Neural progenitor cell (in vitro differentiated cells): ENCODE measurements around the gene ITGAL.

Source experiments
- CTCF ChIP-seq: fragments of 200-600 bp; sonication (generic); IDR thresholded peaks from 2 replicates; pipeline ENCODE4 v1.5.1; 2017; ENCODE audit warnings: antibody characterized with exemption, mild to moderate bottlenecking
- EZH2 ChIP-seq: fragments of 200-600 bp; sonication (generic); IDR thresholded peaks from 2 replicates; pipeline ENCODE4 v1.6.1; 2017; ENCODE audit warnings: antibody characterized with exemption, mild to moderate bottlenecking, moderate library complexity
- EZH2phosphoT487 ChIP-seq: fragments of 200-600 bp; sonication (generic); IDR thresholded peaks from 2 replicates; pipeline ENCODE4 v1.6.1; 2017; ENCODE audit warnings: antibody characterized with exemption

GRCh38 chr16:30526823-30527634 lies 54.5 kb downstream of the ITGAL start:
- TF ChIP-seq CTCF, result peak; percentile 42
- TF ChIP-seq EZH2phosphoT487, result no peak
- TF ChIP-seq EZH2, result no peak
